H9 (cell line): ENCODE data around the gene DNAJA2. TPM values are rescaled to one million over a fixed set of nuclear protein-coding genes. Genes with fewer than 3 reads are reported as not detected.

Source experiments
- DNase-seq: peaks from one replicate; pipeline ENCODE4 v3.0.0-alpha.2; 2017
- H2AFZ ChIP-seq: one replicate; pipeline ENCODE4 v1.6.1; 2013; ENCODE audit warnings: mild to moderate bottlenecking, low read length, control low read depth, moderate library complexity
- H2AK5ac ChIP-seq: 2 replicates; pipeline ENCODE4 v1.6.1; 2013; ENCODE audit warnings: low read length, control low read depth, mixed read lengths; ENCODE audit not compliant: insufficient read length
- H2BK120ac ChIP-seq: one replicate; pipeline ENCODE4 v1.6.1; 2013; ENCODE audit warnings: low read depth, mild to moderate bottlenecking, low read length, control low read depth, inconsistent platforms; ENCODE audit not compliant: poor library complexity, severe bottlenecking
- H2BK12ac ChIP-seq: 2 replicates; pipeline ENCODE4 v1.6.1; 2013; ENCODE audit warnings: low read length, control low read depth, mixed read lengths, low read depth; ENCODE audit not compliant: insufficient read length
- H2BK15ac ChIP-seq: 2 replicates; pipeline ENCODE4 v1.6.1; 2013; ENCODE audit warnings: low read depth, low read length, control low read depth
- H2BK20ac ChIP-seq: one replicate; pipeline ENCODE4 v1.6.1; 2013; ENCODE audit warnings: low read depth, mild to moderate bottlenecking, low read length, control low read depth, inconsistent platforms; ENCODE audit not compliant: poor library complexity, severe bottlenecking
- H2BK5ac ChIP-seq: 2 replicates; pipeline ENCODE4 v1.6.1; 2013; ENCODE audit warnings: low read length, control low read depth, mixed read lengths; ENCODE audit not compliant: insufficient read length
- H3K14ac ChIP-seq: 2 replicates; pipeline ENCODE4 v1.6.1; 2013; ENCODE audit warnings: low read length, control low read depth; ENCODE audit not compliant: insufficient read depth
- H3K18ac ChIP-seq: 2 replicates; pipeline ENCODE4 v1.6.1; 2013; ENCODE audit warnings: low read depth, mild to moderate bottlenecking, mixed read lengths, low read length, control low read depth; ENCODE audit not compliant: insufficient read length
- H3K23ac ChIP-seq: 2 replicates; pipeline ENCODE4 v1.6.1; 2013; ENCODE audit warnings: low read length, control low read depth, mixed read lengths, low read depth; ENCODE audit not compliant: insufficient read length
- H3K23me2 ChIP-seq: 2 replicates; pipeline ENCODE4 v1.6.1; 2013; ENCODE audit warnings: low read depth, mild to moderate bottlenecking, mixed read lengths, low read length, control low read depth; ENCODE audit not compliant: insufficient read length, poor library complexity, severe bottlenecking
- H3K27ac ChIP-seq: 2 replicates; pipeline ENCODE4 v1.5.1; 2013; ENCODE audit warnings: low read length, control low read depth, mixed read lengths, low read depth; ENCODE audit not compliant: insufficient read length
- H3K27me3 ChIP-seq: 2 replicates; pipeline ENCODE4 v1.6.1; 2013; ENCODE audit warnings: low read length, control low read depth, inconsistent platforms; ENCODE audit not compliant: insufficient read depth
- H3K4ac ChIP-seq: 2 replicates; pipeline ENCODE4 v1.6.1; 2013; ENCODE audit warnings: low read depth, mild to moderate bottlenecking, control low read depth, inconsistent platforms, low read length, moderate library complexity
- H3K4me1 ChIP-seq: 2 replicates; pipeline ENCODE4 v1.6.1; 2013; ENCODE audit warnings: low read length, control low read depth, inconsistent platforms; ENCODE audit not compliant: insufficient read depth
- H3K4me2 ChIP-seq: 2 replicates; pipeline ENCODE4 v1.6.1; 2013; ENCODE audit warnings: low read length, control low read depth, mixed read lengths; ENCODE audit not compliant: insufficient read length, insufficient read depth
- H3K56ac ChIP-seq: 2 replicates; pipeline ENCODE4 v1.6.1; 2013; ENCODE audit warnings: low read depth, mild to moderate bottlenecking, mixed read lengths, low read length, control low read depth; ENCODE audit not compliant: insufficient read length
- H3K79me1 ChIP-seq: 2 replicates; pipeline ENCODE4 v1.6.1; 2013; ENCODE audit warnings: low read depth, mild to moderate bottlenecking, moderate library complexity, low read length, control low read depth, inconsistent platforms; ENCODE audit not compliant: insufficient read depth, poor library complexity, severe bottlenecking
- H3K79me2 ChIP-seq: 2 replicates; pipeline ENCODE4 v1.6.1; 2013; ENCODE audit warnings: low read length, control low read depth, inconsistent platforms; ENCODE audit not compliant: insufficient read depth
- H3K9ac ChIP-seq: 2 replicates; pipeline ENCODE4 v1.6.1; 2013; ENCODE audit warnings: low read length, control low read depth, mixed read lengths; ENCODE audit not compliant: insufficient read length; ENCODE audit errors: extremely low read depth
- H3K9me3 ChIP-seq: one replicate; pipeline ENCODE4 v1.6.1; 2013; ENCODE audit warnings: low read depth, low read length, inconsistent platforms; ENCODE audit not compliant: control insufficient read depth
- H3T11ph ChIP-seq: one replicate; pipeline ENCODE4 v1.6.1; 2013; ENCODE audit warnings: mild to moderate bottlenecking, low read length, control low read depth, inconsistent platforms
- H4K20me1 ChIP-seq: one replicate; pipeline ENCODE4 v1.6.1; 2013; ENCODE audit not compliant: control insufficient read depth, insufficient read length, insufficient read depth
- H4K5ac ChIP-seq: 2 replicates; pipeline ENCODE4 v1.6.1; 2013; ENCODE audit warnings: low read depth, mild to moderate bottlenecking, mixed read lengths, low read length, control low read depth; ENCODE audit not compliant: insufficient read length
- H4K8ac ChIP-seq: replicated peaks from 2 replicates; pipeline ENCODE4 v1.6.1; 2013; ENCODE audit warnings: low read length, control low read depth, mixed read lengths, low read depth; ENCODE audit not compliant: insufficient read length
- H4K91ac ChIP-seq: 2 replicates; pipeline ENCODE4 v1.6.1; 2013; ENCODE audit warnings: low read depth, mild to moderate bottlenecking, moderate library complexity, mixed read lengths, low read length, control low read depth; ENCODE audit not compliant: insufficient read length
- H3K27ac Mint-ChIP-seq, 3 experiments: 2 replicates in 2 of 3; 3 replicates in 1 of 3; pipeline ENCODE4 v1.8.0; 2020 to 2021; ENCODE audit warnings: mixed read lengths in 3 of 3, mild to moderate bottlenecking in 1 of 3, moderate library complexity in 1 of 3
- H3K27me3 Mint-ChIP-seq: 2 replicates; pipeline ENCODE4 v1.8.0; 2021; ENCODE audit warnings: low read depth, mild to moderate bottlenecking, moderate library complexity, mixed read lengths
- H3K36me3 Mint-ChIP-seq, 3 experiments: 2 replicates in 2 of 3; 3 replicates in 1 of 3; pipeline ENCODE4 v1.8.0; 2020 to 2021; ENCODE audit warnings: low read depth in 3 of 3, mixed read lengths in 3 of 3; ENCODE audit not compliant: insufficient read depth in 1 of 3
- H3K4me1 Mint-ChIP-seq, 2 experiments: 2 replicates each; pipeline ENCODE4 v1.8.0; 2020; ENCODE audit warnings: mixed read lengths in 2 of 2
- H3K4me3 Mint-ChIP-seq, 2 experiments: 2 replicates in 1 of 2; 3 replicates in 1 of 2; pipeline ENCODE4 v1.8.0; 2020 to 2021; ENCODE audit warnings: mild to moderate bottlenecking in 2 of 2, mixed read lengths in 2 of 2, moderate library complexity in 1 of 2
- H3K9me3 Mint-ChIP-seq, 2 experiments: 2 replicates in 1 of 2; 3 replicates in 1 of 2; pipeline ENCODE4 v1.8.0; 2020; ENCODE audit warnings: mild to moderate bottlenecking in 2 of 2, mixed read lengths in 2 of 2, moderate library complexity in 1 of 2
- CTCF ChIP-seq: fragments of 200-600 bp; sonication (generic); conservative IDR thresholded peaks from 3 replicates; pipeline ENCODE4 v1.8.0; 2021; ENCODE audit warnings: antibody characterized with exemption, mild to moderate bottlenecking
- WGBS: extraction: QIAGEN DNeasy Blood & Tissue Kit; methylation state at CpG from one replicate; pipeline ENCODE4 v1.1.7; 2013; ENCODE audit warnings: missing lambda C conversion rate, low lambda C conversion rate, mixed read lengths; ENCODE audit not compliant: insufficient read length; ENCODE audit errors: extremely low coverage; 5-methylcytosine and 5-hydroxymethylcytosine counted together
- total RNA-seq: library from RNA; stranded (reverse); gene quantifications from 2 replicates; pipeline ENCODE4 v1.2.1, GENCODE V29; 2021

The DNAJA2 gene
- total RNA-seq, 1 experiment from 2014 or later = 102 TPM

- no peak overlapping the region for H2AFZ ChIP-seq
- H2BK120ac ChIP-seq = no peak overlapping the region
- no peak overlapping the region for H4K8ac ChIP-seq
- no peak for DNase-seq
- no peak overlapping the region for H3K4ac ChIP-seq
- no peak overlapping the region for H3K56ac ChIP-seq
- no peak overlapping the region for H2BK5ac ChIP-seq
- no peak overlapping the region for H2AK5ac ChIP-seq
- H4K5ac ChIP-seq = no peak overlapping the region
- no peak overlapping the region for H3K27ac Mint-ChIP-seq
- H3K4me3 Mint-ChIP-seq = no peak overlapping the region
- peaks cover 0 to 4% (median 0%) of the 10 kb centered on the region in 3 experiments; a peak in 2 of 7 replicates for H3K36me3 Mint-ChIP-seq
- no peak overlapping the region for H3T11ph ChIP-seq
- H2BK20ac ChIP-seq = no peak overlapping the region
- no peak overlapping the region for H4K91ac ChIP-seq
- no peak overlapping the region for H3K18ac ChIP-seq
- no peaks in the 10 kb centered on the region for H3K79me2 ChIP-seq
- no peak for TF ChIP-seq CTCF
- H3K79me1 ChIP-seq = no peaks in the 10 kb centered on the region
- H3K23ac ChIP-seq = no peak overlapping the region
- H3K27me3 ChIP-seq = no peaks in the 10 kb centered on the region
- H3K9me3 Mint-ChIP-seq = no peaks in the 10 kb centered on the region
- no CpG with 5 or more reads among the region's 7 CpGs for WGBS
- no peaks in the 10 kb centered on the region for H3K4me1 ChIP-seq
- H4K20me1 ChIP-seq = no peaks in the 10 kb centered on the region
- H3K14ac ChIP-seq = no peak overlapping the region
- no peaks in the 10 kb centered on the region for H3K9me3 ChIP-seq
- H2BK12ac ChIP-seq = no peak overlapping the region
- H3K23me2 ChIP-seq = no peaks in the 10 kb centered on the region
- H3K27ac ChIP-seq = no peak overlapping the region
- H2BK15ac ChIP-seq = no peak overlapping the region
- no peak overlapping the region for H3K4me2 ChIP-seq
- H3K9ac ChIP-seq = no peak overlapping the region
- no peaks in the 10 kb centered on the region for H3K27me3 Mint-ChIP-seq
- H3K4me1 Mint-ChIP-seq = no peaks in the 10 kb centered on the region
These were observed 24.1 kb downstream of the DNAJA2 start for GRCh38 chr16:46949241-46949892.
